Measurements from ENCODE around the gene CZIB. TPM values are rescaled to one million over a fixed set of nuclear protein-coding genes. Genes with fewer than 3 reads are reported as not detected.

The CZIB gene
- total RNA-seq, 1 donor from 2014 or later, result 60.2 TPM

DNA sequence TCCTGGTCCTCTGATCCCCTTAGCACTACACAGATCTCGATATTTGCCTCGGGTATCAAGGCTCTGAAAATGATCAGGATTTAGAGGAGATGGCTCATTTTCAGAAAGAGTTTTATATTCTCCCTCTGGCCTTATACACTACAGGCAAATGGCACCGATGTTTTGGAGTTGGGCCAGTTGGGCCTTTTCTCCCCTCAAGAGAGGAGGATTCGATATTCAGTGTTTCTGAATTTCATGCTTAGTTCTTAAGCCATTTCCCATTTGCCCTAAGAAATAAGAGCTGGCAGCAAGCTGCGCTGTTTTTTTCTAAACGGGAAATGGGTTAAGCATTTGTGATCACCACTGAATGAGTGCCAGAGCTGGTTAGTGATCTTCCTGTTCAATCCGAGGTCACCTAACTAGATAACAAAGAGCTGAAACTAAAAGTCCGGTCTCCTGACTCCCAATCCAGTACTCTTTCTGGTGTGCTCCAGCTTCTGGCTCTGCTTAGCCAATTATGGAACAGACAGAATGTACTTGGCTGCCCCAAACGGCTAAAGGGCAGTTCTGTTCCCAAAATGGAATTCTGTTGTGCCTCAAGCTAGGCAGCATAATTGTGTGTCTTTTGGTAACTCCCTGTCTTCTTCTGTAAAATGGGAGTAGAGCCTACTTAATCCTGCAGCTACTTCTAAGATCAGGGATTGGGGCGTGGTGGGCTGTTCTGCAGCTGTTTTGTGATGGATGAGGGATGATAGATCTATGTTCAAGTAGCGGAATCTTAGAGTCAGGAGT, 25.0 kb downstream of the CZIB start:
- Histone ChIP-seq H3K4me3 (peak overlapping the region; percentile 93), H3K27ac (peak overlapping the region; percentile 100), H3K4me1 (peaks cover 34% of the 10 kb centered on the region), H3K9me3 (no peaks in the 10 kb centered on the region), H3K36me3 (no peaks in the 10 kb centered on the region), H3K27me3 (ENCODE audit: low read depth) (no peaks in the 10 kb centered on the region)
- ATAC-seq (no peak), DNase-seq (no peak)
- intact Hi-C loops (cut with DNase I), result no loop called here
- TF ChIP-seq, protein P1, sequence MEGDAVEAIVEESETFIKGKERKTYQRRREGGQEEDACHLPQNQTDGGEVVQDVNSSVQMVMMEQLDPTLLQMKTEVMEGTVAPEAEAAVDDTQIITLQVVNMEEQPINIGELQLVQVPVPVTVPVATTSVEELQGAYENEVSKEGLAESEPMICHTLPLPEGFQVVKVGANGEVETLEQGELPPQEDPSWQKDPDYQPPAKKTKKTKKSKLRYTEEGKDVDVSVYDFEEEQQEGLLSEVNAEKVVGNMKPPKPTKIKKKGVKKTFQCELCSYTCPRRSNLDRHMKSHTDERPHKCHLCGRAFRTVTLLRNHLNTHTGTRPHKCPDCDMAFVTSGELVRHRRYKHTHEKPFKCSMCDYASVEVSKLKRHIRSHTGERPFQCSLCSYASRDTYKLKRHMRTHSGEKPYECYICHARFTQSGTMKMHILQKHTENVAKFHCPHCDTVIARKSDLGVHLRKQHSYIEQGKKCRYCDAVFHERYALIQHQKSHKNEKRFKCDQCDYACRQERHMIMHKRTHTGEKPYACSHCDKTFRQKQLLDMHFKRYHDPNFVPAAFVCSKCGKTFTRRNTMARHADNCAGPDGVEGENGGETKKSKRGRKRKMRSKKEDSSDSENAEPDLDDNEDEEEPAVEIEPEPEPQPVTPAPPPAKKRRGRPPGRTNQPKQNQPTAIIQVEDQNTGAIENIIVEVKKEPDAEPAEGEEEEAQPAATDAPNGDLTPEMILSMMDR (IDR thresholded peaks at IDR 0.05), result no peak

DNA sequence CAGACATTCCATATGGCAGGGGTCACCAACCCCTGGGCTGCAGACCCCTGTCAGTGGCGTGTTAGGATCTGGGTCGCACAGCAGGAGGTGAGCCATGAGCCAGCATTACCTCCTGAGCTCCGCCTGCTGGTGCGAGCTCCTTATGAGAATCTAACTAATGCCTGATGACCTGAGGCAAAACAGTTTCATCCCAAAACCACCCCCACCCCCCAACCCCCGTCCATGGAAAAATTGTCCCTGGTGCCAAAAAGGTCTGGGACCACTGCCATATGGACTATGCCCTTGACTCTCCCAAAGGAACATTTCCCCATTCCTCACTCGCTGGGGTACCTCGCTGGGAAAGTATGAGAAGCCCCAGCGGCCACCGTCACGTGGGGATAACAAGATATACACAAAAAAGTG, 30.2 kb downstream of the CZIB start:
- Histone ChIP-seq H3K9me3 (no peaks in the 10 kb centered on the region), H3K27me3 (ENCODE audit: low read depth) (no peaks in the 10 kb centered on the region), H3K4me1 (peaks cover 8% of the 10 kb centered on the region), H3K27ac (no peak overlapping the region), H3K4me3 (no peak overlapping the region), H3K36me3 (no peaks in the 10 kb centered on the region)
- TF ChIP-seq, protein P1 (IDR thresholded peaks at IDR 0.05), result no peak
- intact Hi-C loops (cut with DNase I), result no loop called here
- ATAC-seq, result no peak
- no peak for DNase-seq

DNA sequence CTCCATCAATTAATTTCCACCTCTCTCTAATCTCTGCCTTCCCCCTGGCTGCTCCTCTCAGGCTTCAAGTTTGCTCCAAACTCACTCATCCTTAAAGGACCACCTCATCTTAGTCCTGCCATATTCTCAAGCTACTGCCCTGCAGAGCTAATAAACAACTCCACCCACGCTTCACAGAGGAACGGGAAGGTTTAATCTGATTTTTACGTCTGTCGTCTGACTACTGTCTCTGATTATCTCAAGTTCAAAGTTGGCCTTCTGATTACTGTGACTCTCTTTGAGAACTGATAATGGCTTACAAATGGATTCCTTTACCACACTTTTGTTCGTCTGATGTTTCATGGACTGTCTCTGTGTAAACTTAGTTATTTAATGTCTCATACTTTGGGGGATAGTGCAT, 31.4 kb downstream of the CZIB start:
- no peak for DNase-seq
- no peaks in the 10 kb centered on the region for H3K9me3 ChIP-seq
- peaks cover 9% of the 10 kb centered on the region for H3K4me1 ChIP-seq
- ATAC-seq, result no peak
- H3K27me3 ChIP-seq (ENCODE audit: low read depth), result no peaks in the 10 kb centered on the region
- TF ChIP-seq, protein P1 (IDR thresholded peaks at IDR 0.05), result no peak
- H3K27ac ChIP-seq, result no peak overlapping the region
- H3K4me3 ChIP-seq, result no peak overlapping the region
- intact Hi-C loops (cut with DNase I), result no loop called here
- no peaks in the 10 kb centered on the region for H3K36me3 ChIP-seq

DNA sequence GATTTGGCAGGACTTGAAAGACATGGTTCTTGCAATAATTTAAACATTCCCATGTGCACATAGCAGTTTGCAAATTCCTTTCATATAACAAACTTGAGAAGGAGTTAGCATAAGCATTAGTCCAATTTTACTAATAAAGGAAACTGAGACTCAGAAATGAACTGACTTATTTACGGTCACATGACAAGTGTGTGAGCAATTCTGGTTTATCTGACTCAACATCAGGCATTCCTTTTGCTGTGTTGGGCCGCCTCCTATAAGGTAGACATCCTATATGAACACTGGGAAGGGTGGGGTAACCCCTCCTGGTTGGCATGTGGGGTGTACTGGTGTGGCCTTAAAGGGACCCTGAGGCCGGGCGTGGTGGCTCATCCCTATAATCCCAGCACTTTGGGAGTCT, 32.3 kb downstream of the CZIB start:
- Histone ChIP-seq H3K27ac (no peak overlapping the region), H3K27me3 (ENCODE audit: low read depth) (no peaks in the 10 kb centered on the region), H3K4me1 (peaks cover 14% of the 10 kb centered on the region), H3K4me3 (no peak overlapping the region), H3K9me3 (no peaks in the 10 kb centered on the region), H3K36me3 (no peaks in the 10 kb centered on the region)
- no peak for ATAC-seq
- intact Hi-C loops (cut with DNase I), result no loop called here
- no peak for DNase-seq
- TF ChIP-seq, protein P1 (IDR thresholded peaks at IDR 0.05), result no peak

DNA sequence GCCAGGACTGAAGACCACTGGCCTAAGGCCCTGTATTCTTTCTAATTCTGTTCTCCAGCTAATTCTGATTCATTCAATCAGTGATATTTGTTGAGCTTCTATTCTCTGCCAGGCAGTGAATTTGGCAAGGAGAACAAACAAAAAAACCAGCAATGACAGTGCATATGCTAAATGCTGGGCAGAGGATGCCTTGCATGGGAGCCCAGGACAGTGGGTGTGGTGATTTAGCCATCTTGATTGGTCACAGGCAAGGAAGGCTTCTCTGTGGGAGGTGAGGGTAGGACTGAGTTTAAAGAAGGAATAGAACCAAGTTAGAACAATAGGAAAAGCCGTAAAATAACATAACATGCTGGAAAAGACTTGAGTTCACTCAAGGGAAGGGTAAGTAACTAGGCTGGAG, 33.0 kb downstream of the CZIB start:
- TF ChIP-seq, protein P1 (IDR thresholded peaks at IDR 0.05), result no peak
- no peaks in the 10 kb centered on the region for H3K27me3 ChIP-seq (ENCODE audit: low read depth)
- intact Hi-C loops (cut with DNase I), result no loop called here
- no peak overlapping the region for H3K4me3 ChIP-seq
- peaks cover 14% of the 10 kb centered on the region for H3K4me1 ChIP-seq
- H3K9me3 ChIP-seq, result no peaks in the 10 kb centered on the region
- no peak for DNase-seq
- H3K36me3 ChIP-seq, result no peaks in the 10 kb centered on the region
- H3K27ac ChIP-seq, result no peak overlapping the region
- no peak for ATAC-seq
